Astrocyte (in vitro differentiated cells and primary cell): ENCODE data around the gene HOXB6. TPM values are rescaled to one million over a fixed set of nuclear protein-coding genes. Genes with fewer than 3 reads are reported as not detected.

Source experiments
- DNase-seq: peaks from one replicate; pipeline ENCODE4 v3.0.0-alpha.2; 2010; ENCODE audit warnings: low read depth
- FAIRE-seq: peaks from 2 replicates; lab custom pipeline; 2011; peaks lifted over from hg19 to GRCh38; lab: Jason Lieb, UNC
- H2AFZ ChIP-seq: 2 replicates; pipeline ENCODE4 v1.6.0; 2012; ENCODE audit warnings: low read depth, low read length, inconsistent platforms
- H3K27ac ChIP-seq: 2 replicates; pipeline ENCODE4 v1.5.1; 2011; ENCODE audit warnings: low read depth, low read length, inconsistent platforms
- H3K27me3 ChIP-seq: 2 replicates; pipeline ENCODE4 v1.6.0; 2011; ENCODE audit warnings: low read length, inconsistent platforms; ENCODE audit not compliant: insufficient read depth
- H3K36me3 ChIP-seq: 2 replicates; pipeline ENCODE4 v1.5.1; 2011; ENCODE audit warnings: low read length, inconsistent platforms; ENCODE audit not compliant: insufficient read depth
- H3K4me1 ChIP-seq: 2 replicates; pipeline ENCODE4 v1.5.1; 2011; ENCODE audit warnings: low read length, inconsistent platforms; ENCODE audit not compliant: insufficient read depth
- H3K4me2 ChIP-seq: 2 replicates; pipeline ENCODE4 v1.6.0; 2012; ENCODE audit warnings: low read length, inconsistent platforms
- H3K4me3 ChIP-seq: 2 replicates; pipeline ENCODE4 v1.5.1; 2011; ENCODE audit warnings: low read depth, mild to moderate bottlenecking, low read length, inconsistent platforms; ENCODE audit not compliant: insufficient read depth
- H3K79me2 ChIP-seq: 2 replicates; pipeline ENCODE4 v1.6.0; 2012; ENCODE audit warnings: mild to moderate bottlenecking, low read length, inconsistent platforms; ENCODE audit not compliant: insufficient read depth
- H3K9ac ChIP-seq: 2 replicates; pipeline ENCODE4 v1.6.0; 2012; ENCODE audit warnings: mild to moderate bottlenecking, low read length, inconsistent platforms
- H3K9me3 ChIP-seq: 2 replicates; pipeline ENCODE4 v1.5.1; 2012; ENCODE audit warnings: low read depth, mild to moderate bottlenecking, low read length, inconsistent platforms; ENCODE audit not compliant: insufficient read depth
- H4K20me1 ChIP-seq: 2 replicates; pipeline ENCODE4 v1.6.0; 2012; ENCODE audit warnings: low read length, inconsistent platforms; ENCODE audit not compliant: insufficient read depth
- H3K27ac Mint-ChIP-seq: one replicate; pipeline ENCODE4 v1.8.0; 2021; ENCODE audit warnings: mild to moderate bottlenecking, mixed read lengths; ENCODE audit not compliant: unreplicated experiment
- H3K27me3 Mint-ChIP-seq: one replicate; pipeline ENCODE4 v1.8.0; 2021; ENCODE audit warnings: low read depth, mixed read lengths; ENCODE audit not compliant: unreplicated experiment
- H3K36me3 Mint-ChIP-seq: one replicate; pipeline ENCODE4 v1.8.0; 2021; ENCODE audit warnings: low read depth, mixed read lengths; ENCODE audit not compliant: unreplicated experiment
- H3K4me1 Mint-ChIP-seq: one replicate; pipeline ENCODE4 v1.8.0; 2021; ENCODE audit warnings: low read depth, mixed read lengths; ENCODE audit not compliant: unreplicated experiment
- H3K4me3 Mint-ChIP-seq: one replicate; pipeline ENCODE4 v1.8.0; 2021; ENCODE audit warnings: mild to moderate bottlenecking, moderate library complexity, mixed read lengths; ENCODE audit not compliant: unreplicated experiment
- H3K9me3 Mint-ChIP-seq: one replicate; pipeline ENCODE4 v1.8.0; 2021; ENCODE audit warnings: mild to moderate bottlenecking, mixed read lengths; ENCODE audit not compliant: unreplicated experiment
- EZH2 ChIP-seq: IDR thresholded peaks from 2 replicates; pipeline ENCODE4 v1.6.1; 2012; ENCODE audit warnings: mild to moderate bottlenecking, low read length, inconsistent platforms; ENCODE audit not compliant: insufficient read depth
- total RNA-seq: library from RNA; stranded (reverse); gene quantifications from 2 replicates; pipeline ENCODE4 v1.2.1, GENCODE V29; 2021
- TF ChIP-seq, protein P1 (sequence below): IDR thresholded peaks from 2 replicates; pipeline ENCODE4 v1.5.1; 2011; ENCODE audit warnings: low read depth, mild to moderate bottlenecking, inconsistent platforms, low read length, moderate library complexity; ENCODE audit not compliant: insufficient read depth

Gene HOXB6
- total RNA-seq, 1 donor from 2014 or later: not detected

DNA sequence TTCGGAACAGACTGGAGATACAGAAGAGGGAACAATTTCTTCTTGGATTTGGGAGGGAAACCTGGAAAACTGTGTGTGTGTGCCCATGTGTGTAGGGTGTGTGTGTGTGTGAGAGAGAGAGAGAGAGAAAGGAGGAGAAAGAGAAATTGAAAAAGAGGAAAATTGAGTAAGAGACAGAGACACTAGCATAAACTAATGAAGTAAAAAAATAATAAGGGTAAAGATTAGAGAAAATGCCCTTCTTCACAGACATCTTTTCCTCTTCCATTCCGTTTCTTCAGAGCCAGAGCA, 46.0 kb downstream of the HOXB6 start:
- peaks cover 96% of the 10 kb centered on the region for H3K79me2 ChIP-seq
- H3K9ac ChIP-seq: peak overlapping the region; percentile 83
- no peak overlapping the region for H3K4me3 Mint-ChIP-seq
- peaks cover 2% of the 10 kb centered on the region for H3K4me1 Mint-ChIP-seq
- peaks cover 9% of the 10 kb centered on the region for H4K20me1 ChIP-seq
- peak overlapping the region; percentile 8 for H3K27ac Mint-ChIP-seq
- H3K36me3 Mint-ChIP-seq: peaks cover 2% of the 10 kb centered on the region
- H3K36me3 ChIP-seq: no peaks in the 10 kb centered on the region
- H3K27ac ChIP-seq: peak overlapping the region; percentile 61
- H2AFZ ChIP-seq: no peak overlapping the region
- TF ChIP-seq EZH2: no peak
- TF ChIP-seq, protein P1, sequence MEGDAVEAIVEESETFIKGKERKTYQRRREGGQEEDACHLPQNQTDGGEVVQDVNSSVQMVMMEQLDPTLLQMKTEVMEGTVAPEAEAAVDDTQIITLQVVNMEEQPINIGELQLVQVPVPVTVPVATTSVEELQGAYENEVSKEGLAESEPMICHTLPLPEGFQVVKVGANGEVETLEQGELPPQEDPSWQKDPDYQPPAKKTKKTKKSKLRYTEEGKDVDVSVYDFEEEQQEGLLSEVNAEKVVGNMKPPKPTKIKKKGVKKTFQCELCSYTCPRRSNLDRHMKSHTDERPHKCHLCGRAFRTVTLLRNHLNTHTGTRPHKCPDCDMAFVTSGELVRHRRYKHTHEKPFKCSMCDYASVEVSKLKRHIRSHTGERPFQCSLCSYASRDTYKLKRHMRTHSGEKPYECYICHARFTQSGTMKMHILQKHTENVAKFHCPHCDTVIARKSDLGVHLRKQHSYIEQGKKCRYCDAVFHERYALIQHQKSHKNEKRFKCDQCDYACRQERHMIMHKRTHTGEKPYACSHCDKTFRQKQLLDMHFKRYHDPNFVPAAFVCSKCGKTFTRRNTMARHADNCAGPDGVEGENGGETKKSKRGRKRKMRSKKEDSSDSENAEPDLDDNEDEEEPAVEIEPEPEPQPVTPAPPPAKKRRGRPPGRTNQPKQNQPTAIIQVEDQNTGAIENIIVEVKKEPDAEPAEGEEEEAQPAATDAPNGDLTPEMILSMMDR: no peak
- H3K4me2 ChIP-seq: peak overlapping the region; percentile 88
- peaks cover 78% of the 10 kb centered on the region for H3K27me3 ChIP-seq
- H3K27me3 Mint-ChIP-seq: peaks cover 98% of the 10 kb centered on the region
- H3K4me3 ChIP-seq: no peak overlapping the region
- peaks cover 17% of the 10 kb centered on the region for H3K9me3 Mint-ChIP-seq
- no peak for DNase-seq
- peaks cover 51% of the 10 kb centered on the region for H3K4me1 ChIP-seq
- FAIRE-seq: no peak
- no peaks in the 10 kb centered on the region for H3K9me3 ChIP-seq

DNA sequence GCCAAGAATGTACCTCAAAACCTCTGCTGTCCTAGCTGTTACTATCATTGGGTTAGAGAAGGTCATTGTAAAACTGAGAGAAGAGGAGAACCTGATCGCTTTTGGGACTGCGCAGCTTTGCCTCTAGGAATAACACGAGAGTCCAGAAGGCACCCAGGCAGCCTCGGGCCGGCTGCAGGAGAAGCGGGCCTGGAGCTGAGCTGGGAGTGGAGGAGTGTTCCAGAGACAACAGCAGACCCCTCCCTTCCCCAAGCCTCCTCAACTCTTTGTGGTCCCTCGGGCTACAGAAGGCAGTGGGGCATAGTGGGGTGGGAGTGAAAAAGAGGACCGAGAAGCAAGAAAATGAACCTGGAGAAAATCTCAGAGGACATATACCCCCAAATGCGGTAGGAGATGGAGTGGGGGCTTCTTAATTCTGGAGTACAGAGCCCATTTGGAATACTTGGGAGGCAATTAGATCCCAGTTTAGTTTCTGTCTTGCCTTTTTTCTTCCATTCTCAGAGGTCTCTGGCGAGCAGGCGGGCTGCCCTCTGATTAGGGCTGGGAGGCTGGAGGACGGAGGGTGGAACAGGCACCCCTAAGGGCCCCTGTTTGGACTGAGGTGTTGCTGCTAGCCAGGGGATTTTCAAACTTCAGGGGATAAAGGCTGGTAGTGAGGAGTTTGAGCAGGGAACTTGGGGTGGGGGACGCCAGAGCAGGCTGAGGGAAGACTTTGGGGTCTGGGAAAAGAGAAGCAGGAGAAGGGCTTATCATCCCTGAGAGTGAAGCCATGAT, 46.5 kb downstream of the HOXB6 start:
- Mint-ChIP-seq H3K4me3 (no peak overlapping the region), H3K9me3 (peaks cover 15% of the 10 kb centered on the region), H3K27me3 (peaks cover 98% of the 10 kb centered on the region), H3K27ac (peak overlapping the region; percentile 8), H3K36me3 (peaks cover 2% of the 10 kb centered on the region), H3K4me1 (peaks cover 2% of the 10 kb centered on the region)
- Histone ChIP-seq H3K27ac (peak overlapping the region; percentile 61), H3K27me3 (peaks cover 78% of the 10 kb centered on the region), H3K9ac (peak overlapping the region; percentile 83), H3K9me3 (no peaks in the 10 kb centered on the region), H3K4me3 (peak overlapping the region; percentile 31), H3K36me3 (no peaks in the 10 kb centered on the region), H3K4me2 (peak overlapping the region; percentile 88), H3K4me1 (peaks cover 52% of the 10 kb centered on the region), H2AFZ (no peak overlapping the region), H4K20me1 (peaks cover 9% of the 10 kb centered on the region), H3K79me2 (peaks cover 95% of the 10 kb centered on the region)
- FAIRE-seq (no peak), DNase-seq (no peak)
- TF ChIP-seq, protein P1: no peak
- no peak for TF ChIP-seq EZH2
